Stimulated activated CD8-positive, alpha-beta memory T cell treated with anti-CD3 and anti-CD28 coated beads, Interleukin-4, amount 100 ng/mL, for 48 hours (primary cell): Measurements from ENCODE around the gene TMEM154.

Experiments
- DNase-seq: peaks from one replicate; pipeline ENCODE4 v3.0.0-alpha.2; 2020

TMEM154 gene

GRCh38 chr4:152587127-152587526, 92.7 kb downstream of the TMEM154 start:
- no peak for DNase-seq

GRCh38 chr4:152586668-152587067, 93.1 kb downstream of the TMEM154 start:
- no peak for DNase-seq

DNA sequence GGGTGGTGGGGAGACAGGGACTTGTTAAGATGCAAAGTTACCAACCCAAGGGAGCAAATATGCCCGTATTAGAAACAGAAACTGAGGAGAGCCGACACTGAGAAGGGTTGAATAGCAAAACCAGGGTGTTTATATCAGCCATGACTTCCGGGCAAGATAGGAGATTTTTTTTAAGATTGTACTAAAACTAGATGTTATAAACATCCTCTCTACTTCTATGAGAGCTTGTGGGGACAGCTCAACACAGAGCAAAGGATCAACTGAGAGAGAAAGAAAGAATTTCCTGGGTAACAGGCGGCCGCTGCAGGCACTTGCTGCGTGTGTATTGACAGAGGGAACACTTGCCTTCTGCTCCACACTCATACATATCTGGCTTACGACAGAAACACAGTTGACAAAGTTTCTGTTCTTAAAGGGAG, 94.8 kb downstream of the TMEM154 start:
- DNase-seq: no peak

GRCh38 chr4:152581536-152582160, 98.1 kb downstream of the TMEM154 start:
- DNase-seq: no peak

DNA sequence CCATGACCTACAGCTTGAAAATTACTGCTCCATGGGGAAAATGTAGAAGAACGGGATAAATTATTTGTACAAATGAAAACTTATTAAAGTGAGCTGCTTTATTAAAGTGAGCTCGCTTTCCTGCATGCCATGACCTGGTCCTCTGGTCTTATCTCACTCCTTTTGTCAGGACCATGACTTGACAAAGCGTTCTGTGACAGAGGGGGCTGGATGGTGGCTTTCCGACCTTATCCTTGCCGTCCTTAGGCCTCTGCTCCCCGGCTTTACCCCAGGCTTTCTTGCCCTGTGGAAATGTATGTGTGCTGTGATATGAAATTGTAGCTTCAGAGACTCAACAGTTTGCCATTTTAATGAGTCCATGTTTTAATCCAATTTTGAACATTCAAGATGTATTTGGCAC, 99.9 kb downstream of the TMEM154 start:
- no peak for DNase-seq

- no peak for DNase-seq
Observed at GRCh38 chr4:152579107-152579764, 100.6 kb downstream of the TMEM154 start.

GRCh38 chr4:152578670-152579069, 101.1 kb downstream of the TMEM154 start:
- DNase-seq: no peak

- DNase-seq: no peak
Observed at GRCh38 chr4:152577708-152578396, 101.9 kb downstream of the TMEM154 start.

DNA sequence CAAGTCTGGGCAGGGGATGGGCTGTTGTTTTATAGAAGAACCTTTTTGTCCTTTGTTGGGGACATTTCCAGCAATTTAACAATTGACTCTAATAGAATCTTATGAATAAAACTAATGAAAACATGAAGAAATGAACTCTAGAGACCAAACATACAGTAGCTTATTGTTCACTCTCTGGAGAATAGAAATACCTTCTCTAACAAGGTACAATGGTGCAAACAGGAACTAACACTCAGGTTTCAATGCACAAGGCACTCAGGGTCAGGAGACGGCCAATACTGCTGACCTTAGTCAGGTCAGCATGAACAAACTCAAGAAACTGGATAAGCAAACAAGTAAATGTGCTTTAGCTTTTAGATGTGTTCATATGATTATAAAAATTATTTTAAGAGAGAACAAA, 104.3 kb downstream of the TMEM154 start:
- no peak for DNase-seq

DNA sequence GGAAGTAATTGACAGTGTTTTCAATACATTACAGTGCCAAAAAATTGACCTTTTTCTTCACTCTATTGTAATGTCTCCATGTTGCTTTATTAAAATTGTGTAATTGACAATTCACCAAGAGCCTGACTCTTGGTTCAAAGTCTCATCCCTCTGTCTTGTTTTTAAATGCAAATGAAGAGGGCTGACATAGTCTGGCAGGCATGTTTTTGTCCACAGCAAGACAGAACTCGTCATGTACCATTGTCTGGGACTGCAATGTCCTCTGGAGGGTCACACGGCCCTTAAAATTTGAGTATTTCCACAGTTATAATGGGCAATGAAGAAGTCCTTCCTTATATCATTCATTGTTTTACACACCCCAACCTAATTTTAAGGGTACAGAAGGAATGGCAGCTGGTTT, 105.9 kb downstream of the TMEM154 start:
- DNase-seq: no peak

- no peak for DNase-seq
Observed at GRCh38 chr4:152572417-152573086, 107.2 kb downstream of the TMEM154 start.

DNA sequence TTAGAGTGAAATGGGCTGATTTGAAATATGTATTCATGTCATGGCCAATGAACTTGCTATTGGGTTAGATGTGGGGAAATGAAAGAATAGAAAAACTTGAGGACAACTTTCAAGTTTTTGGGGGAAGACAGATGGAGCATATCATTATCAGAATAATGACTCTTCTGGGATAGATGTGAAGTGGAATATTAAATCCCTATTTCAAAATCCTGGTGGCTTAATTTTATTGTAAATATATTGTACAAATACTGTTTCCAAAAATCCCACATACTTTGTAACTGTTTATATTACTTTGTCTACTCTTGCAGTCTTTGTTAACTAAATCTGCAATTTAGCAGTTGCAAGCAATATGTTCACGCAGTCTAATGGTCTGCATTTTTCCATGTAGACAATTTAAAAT, 108.0 kb downstream of the TMEM154 start:
- DNase-seq: no peak

GRCh38 chr4:152571296-152571695, 108.5 kb downstream of the TMEM154 start:
- no peak for DNase-seq
